GM18517 (cell line): ENCODE results near the gene LIME1.

Experiments used
- ATAC-seq: cut with Tn5 transposase; IDR thresholded peaks from one replicate; pipeline ENCODE4 v1.9.1; 2021; ENCODE audit warnings: mild to moderate bottlenecking, moderate library complexity; ENCODE audit not compliant: unreplicated experiment

The LIME1 gene

GRCh38 chr20:63735859-63736718 lies at the start of gene LIME1:
TSS of gene LIME1 (plus strand) at chr20:63736664. CDS start at chr20:63737550, 886 bp downstream.
- no peak for ATAC-seq

- no peak for ATAC-seq
Observed at GRCh38 chr20:63687419-63688178, 48.9 kb upstream of the LIME1 start.

GRCh38 chr20:63688228-63689045 lies 48.0 kb upstream of the LIME1 start:
- ATAC-seq: no peak

GRCh38 chr20:63689046-63690002 lies 47.1 kb upstream of the LIME1 start:
- no peak for ATAC-seq

GRCh38 chr20:63690003-63690897 lies 46.2 kb upstream of the LIME1 start:
- ATAC-seq: no peak

GRCh38 chr20:63690898-63691710 lies 45.4 kb upstream of the LIME1 start:
- ATAC-seq: no peak

- no peak for ATAC-seq
Observed at GRCh38 chr20:63691711-63692435, 44.6 kb upstream of the LIME1 start.

- no peak for ATAC-seq
Observed at GRCh38 chr20:63692436-63693082, 43.9 kb upstream of the LIME1 start.

- no peak for ATAC-seq
Observed at GRCh38 chr20:63693083-63693732, 43.3 kb upstream of the LIME1 start.

GRCh38 chr20:63693733-63694583 lies 42.5 kb upstream of the LIME1 start:
- ATAC-seq: no peak

- no peak for ATAC-seq
Observed at GRCh38 chr20:63694584-63695423, 41.7 kb upstream of the LIME1 start.

GRCh38 chr20:63695424-63696305 lies 40.8 kb upstream of the LIME1 start:
- no peak for ATAC-seq

- ATAC-seq: no peak
Observed at GRCh38 chr20:63696306-63696627, 40.2 kb upstream of the LIME1 start.
